HG02973 (cell line): Measurements from ENCODE around the gene LRRC18.

Experiments
- ATAC-seq: cut with Tn5 transposase; IDR thresholded peaks from one replicate; pipeline ENCODE4 v1.9.1; 2021; ENCODE audit warnings: moderate library complexity; ENCODE audit not compliant: unreplicated experiment

The LRRC18 gene

GRCh38 chr10:48923748-48924147, 15.9 kb downstream of the LRRC18 start:
- no peak for ATAC-seq

- ATAC-seq: no peak
Observed at GRCh38 chr10:48913674-48914073, 26.0 kb downstream of the LRRC18 start.

- ATAC-seq: no peak
Observed at GRCh38 chr10:48910548-48910947, 29.1 kb downstream of the LRRC18 start.

- ATAC-seq: no peak
Observed at GRCh38 chr10:48907730-48908129, 31.9 kb downstream of the LRRC18 start.

GRCh38 chr10:48906841-48907240, 32.8 kb downstream of the LRRC18 start:
- no peak for ATAC-seq

GRCh38 chr10:48905311-48905710, 34.3 kb downstream of the LRRC18 start:
- no peak for ATAC-seq

GRCh38 chr10:48904861-48905260, 34.8 kb downstream of the LRRC18 start:
- ATAC-seq: no peak

GRCh38 chr10:48903151-48903550, 36.5 kb downstream of the LRRC18 start:
- ATAC-seq: no peak

GRCh38 chr10:48902096-48902495, 37.5 kb downstream of the LRRC18 start:
- no peak for ATAC-seq

GRCh38 chr10:48901319-48901718, 38.3 kb downstream of the LRRC18 start:
- ATAC-seq: no peak

- ATAC-seq: no peak
Observed at GRCh38 chr10:48900371-48900801, 39.3 kb downstream of the LRRC18 start.

GRCh38 chr10:48899781-48900180, 39.9 kb downstream of the LRRC18 start:
- ATAC-seq: no peak

- no peak for ATAC-seq
Observed at GRCh38 chr10:48898426-48898825, 41.2 kb downstream of the LRRC18 start.

- no peak for ATAC-seq
Observed at GRCh38 chr10:48897441-48897790, 42.2 kb downstream of the LRRC18 start.

- no peak for ATAC-seq
Observed at GRCh38 chr10:48896756-48897440, 42.7 kb downstream of the LRRC18 start.

- no peak for ATAC-seq
Observed at GRCh38 chr10:48895803-48896195, 43.8 kb downstream of the LRRC18 start.

GRCh38 chr10:48894911-48895802, 44.5 kb downstream of the LRRC18 start:
- no peak for ATAC-seq

GRCh38 chr10:48890888-48891850, 48.5 kb downstream of the LRRC18 start:
- no peak for ATAC-seq

- no peak for ATAC-seq
Observed at GRCh38 chr10:48887982-48888381, 51.7 kb downstream of the LRRC18 start.

GRCh38 chr10:48885376-48885775, 54.3 kb downstream of the LRRC18 start:
- ATAC-seq: no peak
